CD4-positive, CD25-positive, alpha-beta regulatory T cell (primary cell): ENCODE results near the gene KCNAB2. TPM values are rescaled to one million over a fixed set of nuclear protein-coding genes. Genes with fewer than 3 reads are reported as not detected.
A peak's percentile ranks its signal among the peaks of the same experiment; 100 is the strongest.

Experiments
- ATAC-seq, 2 donors: fragments of 150-1000 bp; cut with Tn5 transposase; one replicate each; pipeline ENCODE4 v1.10.0; 2021; ENCODE audit warnings: low read depth in 2 of 2, moderate number of reproducible peaks in 2 of 2, moderate library complexity in 1 of 2
- DNase-seq, 3 donors: peaks; one replicate each; pipeline versions ENCODE4 v3.0.0 to v3.0.0-alpha.2; 2012 to 2022; ENCODE audit warnings: mixed read lengths in 1 of 3
- H3K27ac ChIP-seq: one replicate; pipeline ENCODE4 v1.7.0; 2013; ENCODE audit warnings: mild to moderate bottlenecking, low read length; ENCODE audit not compliant: insufficient read depth, poor library complexity, severe bottlenecking
- H3K27me3 ChIP-seq: one replicate; pipeline ENCODE4 v1.7.0; 2013; ENCODE audit warnings: low read length; ENCODE audit not compliant: control insufficient read depth, insufficient read depth
- H3K36me3 ChIP-seq: one replicate; pipeline ENCODE4 v1.7.0; 2013; ENCODE audit warnings: mild to moderate bottlenecking, low read length, moderate library complexity; ENCODE audit not compliant: control insufficient read depth, insufficient read depth
- H3K4me1 ChIP-seq: 2 replicates; pipeline ENCODE4 v1.7.0; 2013; ENCODE audit warnings: mild to moderate bottlenecking, low read length; ENCODE audit not compliant: insufficient read depth, control insufficient read depth, poor library complexity, severe bottlenecking
- H3K4me3 ChIP-seq: one replicate; pipeline ENCODE4 v1.7.0; 2013; ENCODE audit warnings: low read depth, mild to moderate bottlenecking, low read length, moderate library complexity
- H3K9me3 ChIP-seq, 2 experiments: 1 replicate in 1 of 2; 2 replicates in 1 of 2; pipeline ENCODE4 v1.7.0; 2013; ENCODE audit warnings: low read length in 2 of 2, mild to moderate bottlenecking in 1 of 2, moderate library complexity in 1 of 2; ENCODE audit not compliant: control insufficient read depth in 2 of 2
- H3K27ac Mint-ChIP-seq, 3 donors: one replicate each; pipeline ENCODE4 v1.8.0; 2020 to 2022; ENCODE audit warnings: mild to moderate bottlenecking in 3 of 3, mixed read lengths in 3 of 3, moderate library complexity in 2 of 3
- H3K27me3 Mint-ChIP-seq: one replicate; pipeline ENCODE4 v1.8.0; 2022; ENCODE audit warnings: mild to moderate bottlenecking, mixed read lengths
- H3K36me3 Mint-ChIP-seq: one replicate; pipeline ENCODE4 v1.8.0; 2020; ENCODE audit warnings: mixed read lengths
- H3K4me1 Mint-ChIP-seq, 4 donors: one replicate each; pipeline ENCODE4 v1.8.0; 2020 to 2022; ENCODE audit warnings: mixed read lengths in 4 of 4, mild to moderate bottlenecking in 1 of 4
- H3K4me3 Mint-ChIP-seq, 4 donors: one replicate each; pipeline ENCODE4 v1.8.0; 2020 to 2022; ENCODE audit warnings: mild to moderate bottlenecking in 4 of 4, mixed read lengths in 4 of 4, moderate library complexity in 3 of 4
- H3K9me3 Mint-ChIP-seq, 7 donors: one replicate each; pipeline ENCODE4 v1.8.0; 2020 to 2022; ENCODE audit warnings: mixed read lengths in 7 of 7, mild to moderate bottlenecking in 3 of 7, moderate library complexity in 2 of 7
- polyA plus RNA-seq, 4 donors: library from polyadenylated mRNA; unstranded; fragments of 300-500 nt; fragmentation: Illumina TruSeq; gene quantifications; one replicate each; pipeline ENCODE4 v1.2.3, GENCODE V29; 2021
- total RNA-seq: library from RNA; stranded (reverse); gene quantifications from one replicate; pipeline ENCODE4 v1.2.3, GENCODE V29; 2022

Gene KCNAB2
- total and polyA plus RNA-seq, 5 donors from 2014 or later, result 21.2 to 244 (median 28.0) TPM

DNA sequence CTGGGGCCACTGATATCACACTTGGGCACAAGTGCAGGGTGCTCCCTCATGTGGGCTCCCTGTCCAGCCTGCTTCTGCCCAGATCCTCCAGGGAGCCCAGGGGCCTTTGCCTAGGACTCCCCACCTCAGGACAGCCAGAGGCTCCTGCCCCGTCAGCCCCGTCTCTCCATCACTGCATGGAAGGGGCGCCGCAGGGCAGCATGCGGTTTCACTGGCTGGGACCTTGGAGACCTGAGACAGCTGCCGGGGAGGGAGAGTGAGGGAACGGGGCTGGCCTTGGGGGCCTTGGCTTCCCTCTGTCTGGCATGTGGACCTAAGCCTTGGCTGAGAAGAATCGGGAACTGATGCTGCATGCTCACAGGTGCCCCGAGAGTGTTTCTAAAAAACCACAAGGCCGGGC is 46.5 kb downstream of the KCNAB2 start:
- Mint-ChIP-seq H3K36me3 (peaks cover 17% of the 10 kb centered on the region), H3K9me3 (no peaks in the 10 kb centered on the region), H3K4me1 (no peaks in the 10 kb centered on the region), H3K27me3 (no peaks in the 10 kb centered on the region), H3K27ac (no peak overlapping the region), H3K4me3 (no peak overlapping the region)
- Histone ChIP-seq H3K36me3 (peaks cover 53% of the 10 kb centered on the region), H3K27ac (no peak overlapping the region), H3K9me3 (no peaks in the 10 kb centered on the region), H3K4me3 (no peak overlapping the region), H3K4me1 (no peaks in the 10 kb centered on the region), H3K27me3 (no peaks in the 10 kb centered on the region)
- DNase-seq, result no peak
- no peak for ATAC-seq

DNA sequence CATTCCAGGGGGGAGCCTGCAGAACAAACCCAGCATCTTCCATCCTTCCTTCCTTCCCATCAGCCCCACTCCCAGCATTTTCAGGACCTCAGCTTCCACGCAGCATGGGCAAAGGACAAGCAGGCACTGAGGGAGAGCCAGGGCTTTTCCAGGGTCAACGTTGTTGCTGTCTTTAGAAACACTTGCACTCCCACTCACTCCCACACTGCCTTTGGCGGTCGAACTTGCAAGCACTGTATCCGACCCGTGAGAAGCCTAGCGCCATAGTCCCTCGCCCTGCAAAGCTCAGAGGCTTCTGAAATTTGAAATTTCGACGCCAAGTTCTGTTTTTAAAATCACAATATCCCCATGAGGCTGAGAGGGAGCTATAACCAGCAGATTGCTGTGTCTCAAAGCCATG is 47.4 kb downstream of the KCNAB2 start:
- DNase-seq (no peak), ATAC-seq (no peak)
- no peaks in the 10 kb centered on the region for H3K27me3 ChIP-seq
- no peaks in the 10 kb centered on the region for H3K9me3 ChIP-seq
- H3K4me1 Mint-ChIP-seq, result peaks cover 0 to 4% (median 2%) of the 10 kb centered on the region in 4 donors
- peaks cover 23% of the 10 kb centered on the region for H3K36me3 Mint-ChIP-seq
- H3K27me3 Mint-ChIP-seq, result no peaks in the 10 kb centered on the region
- H3K4me1 ChIP-seq, result no peaks in the 10 kb centered on the region
- H3K4me3 ChIP-seq, result no peak overlapping the region
- no peak overlapping the region for H3K27ac ChIP-seq
- H3K4me3 Mint-ChIP-seq, result no peak overlapping the region
- H3K36me3 ChIP-seq, result peaks cover 59% of the 10 kb centered on the region
- no peaks in the 10 kb centered on the region for H3K9me3 Mint-ChIP-seq
- H3K27ac Mint-ChIP-seq, result no peak overlapping the region

DNA sequence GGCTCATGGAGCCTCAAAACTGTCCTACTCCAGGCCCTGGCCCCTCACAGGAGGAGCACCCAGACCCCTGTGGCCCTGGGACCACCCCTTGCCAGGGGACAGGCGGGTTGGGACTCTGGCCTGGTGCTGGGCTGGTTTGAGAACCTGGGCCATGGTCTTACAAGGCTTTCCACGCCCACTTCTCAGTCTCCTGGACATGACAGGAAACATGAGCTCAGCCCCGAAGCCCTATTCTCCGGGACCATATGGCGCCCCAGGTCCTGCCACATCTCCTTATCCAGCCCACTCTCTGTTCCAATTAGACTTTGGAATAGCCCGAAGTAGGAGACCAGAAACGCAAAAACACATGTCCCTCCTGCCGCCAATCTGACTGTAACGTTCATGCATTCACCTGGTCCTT is 47.9 kb downstream of the KCNAB2 start:
- H3K36me3 Mint-ChIP-seq, result peaks cover 29% of the 10 kb centered on the region
- peaks cover 63% of the 10 kb centered on the region for H3K36me3 ChIP-seq
- H3K4me3 ChIP-seq, result no peak overlapping the region
- H3K27me3 ChIP-seq, result no peaks in the 10 kb centered on the region
- no peak overlapping the region for H3K4me3 Mint-ChIP-seq
- peaks cover 0 to 4% (median 2%) of the 10 kb centered on the region in 4 donors for H3K4me1 Mint-ChIP-seq
- H3K27ac ChIP-seq, result no peak overlapping the region
- DNase-seq, result no peak
- no peak overlapping the region for H3K27ac Mint-ChIP-seq
- H3K4me1 ChIP-seq, result no peaks in the 10 kb centered on the region
- no peaks in the 10 kb centered on the region for H3K9me3 Mint-ChIP-seq
- H3K27me3 Mint-ChIP-seq, result no peaks in the 10 kb centered on the region
- ATAC-seq, result no peak
- no peaks in the 10 kb centered on the region for H3K9me3 ChIP-seq

DNA sequence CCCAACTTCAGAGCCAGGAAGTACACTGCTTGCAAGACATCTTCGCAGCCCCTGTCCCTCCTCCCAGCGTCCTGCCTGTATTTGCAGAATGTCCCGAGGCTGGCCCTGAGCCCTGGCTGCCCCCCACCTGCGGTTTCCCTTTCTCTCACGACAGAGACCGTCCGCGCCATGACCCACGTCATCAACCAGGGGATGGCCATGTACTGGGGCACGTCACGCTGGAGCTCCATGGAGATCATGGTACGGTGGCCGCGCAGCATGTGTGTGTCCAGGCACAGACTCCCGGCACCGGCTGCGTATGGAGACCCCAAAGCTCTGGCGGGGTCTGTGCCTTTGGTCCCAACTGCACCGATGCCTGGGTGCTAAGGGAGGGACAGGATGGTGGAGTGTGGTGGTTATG is 48.6 kb downstream of the KCNAB2 start:
- H3K4me1 Mint-ChIP-seq, result peaks cover 0 to 4% (median 2%) of the 10 kb centered on the region in 4 donors

DNA sequence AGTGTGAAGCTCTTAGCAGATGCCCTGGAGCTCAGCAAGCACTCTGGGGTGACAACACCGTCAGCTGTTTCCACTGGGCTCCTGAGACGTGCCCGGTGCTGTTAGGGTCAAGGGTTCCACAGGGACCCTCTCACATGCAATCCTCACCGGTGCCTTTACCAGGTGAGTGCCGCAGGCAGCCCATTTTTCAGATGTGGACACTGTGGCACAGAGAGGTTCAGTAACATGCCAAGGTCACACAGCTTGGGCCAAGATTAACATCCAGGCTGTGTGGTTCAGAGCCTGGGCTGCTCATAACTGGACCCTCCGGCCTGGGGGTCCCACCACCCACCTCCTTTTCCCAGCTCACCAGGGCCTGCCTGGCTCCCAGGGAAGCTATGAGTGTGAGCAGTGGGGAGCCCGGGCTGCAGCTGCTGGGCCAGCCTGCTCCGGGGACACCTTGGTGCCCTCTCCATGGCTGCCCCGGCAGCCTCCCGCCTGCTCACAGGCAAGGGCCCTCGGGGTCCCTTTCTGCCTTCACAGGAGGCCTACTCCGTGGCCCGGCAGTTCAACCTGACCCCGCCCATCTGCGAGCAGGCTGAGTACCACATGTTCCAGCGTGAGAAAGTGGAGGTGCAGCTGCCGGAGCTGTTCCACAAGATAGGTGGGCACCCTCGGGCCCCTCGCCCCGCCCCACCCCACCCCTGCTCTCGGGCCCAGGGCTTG is 49.3 kb downstream of the KCNAB2 start:
- Mint-ChIP-seq H3K4me1 (peaks cover 0 to 4% (median 2%) of the 10 kb centered on the region in 4 donors), H3K9me3 (no peaks in the 10 kb centered on the region), H3K36me3 (peaks cover 26% of the 10 kb centered on the region), H3K27me3 (no peaks in the 10 kb centered on the region), H3K27ac (no peak overlapping the region), H3K4me3 (no peak overlapping the region)
- Histone ChIP-seq H3K4me3 (no peak overlapping the region), H3K27me3 (no peaks in the 10 kb centered on the region), H3K27ac (no peak overlapping the region), H3K9me3 (no peaks in the 10 kb centered on the region), H3K4me1 (no peaks in the 10 kb centered on the region), H3K36me3 (peaks cover 57% of the 10 kb centered on the region)
- ATAC-seq (no peak), DNase-seq (no peak)

More for the DNA sequence above, 48.6 kb downstream of the KCNAB2 start:
- no peak overlapping the region for H3K27ac ChIP-seq
- H3K4me3 ChIP-seq, result no peak overlapping the region
- no peaks in the 10 kb centered on the region for H3K4me1 ChIP-seq
- H3K9me3 Mint-ChIP-seq, result no peaks in the 10 kb centered on the region
- H3K27me3 ChIP-seq, result no peaks in the 10 kb centered on the region
- H3K27me3 Mint-ChIP-seq, result no peaks in the 10 kb centered on the region
- no peaks in the 10 kb centered on the region for H3K9me3 ChIP-seq
- peaks cover 63% of the 10 kb centered on the region for H3K36me3 ChIP-seq
- H3K4me3 Mint-ChIP-seq, result peak overlapping the region in 1 of 4 donors; percentile 51
- no peak overlapping the region for H3K27ac Mint-ChIP-seq
- peaks cover 29% of the 10 kb centered on the region for H3K36me3 Mint-ChIP-seq
- ATAC-seq (no peak), DNase-seq (no peak)

DNA sequence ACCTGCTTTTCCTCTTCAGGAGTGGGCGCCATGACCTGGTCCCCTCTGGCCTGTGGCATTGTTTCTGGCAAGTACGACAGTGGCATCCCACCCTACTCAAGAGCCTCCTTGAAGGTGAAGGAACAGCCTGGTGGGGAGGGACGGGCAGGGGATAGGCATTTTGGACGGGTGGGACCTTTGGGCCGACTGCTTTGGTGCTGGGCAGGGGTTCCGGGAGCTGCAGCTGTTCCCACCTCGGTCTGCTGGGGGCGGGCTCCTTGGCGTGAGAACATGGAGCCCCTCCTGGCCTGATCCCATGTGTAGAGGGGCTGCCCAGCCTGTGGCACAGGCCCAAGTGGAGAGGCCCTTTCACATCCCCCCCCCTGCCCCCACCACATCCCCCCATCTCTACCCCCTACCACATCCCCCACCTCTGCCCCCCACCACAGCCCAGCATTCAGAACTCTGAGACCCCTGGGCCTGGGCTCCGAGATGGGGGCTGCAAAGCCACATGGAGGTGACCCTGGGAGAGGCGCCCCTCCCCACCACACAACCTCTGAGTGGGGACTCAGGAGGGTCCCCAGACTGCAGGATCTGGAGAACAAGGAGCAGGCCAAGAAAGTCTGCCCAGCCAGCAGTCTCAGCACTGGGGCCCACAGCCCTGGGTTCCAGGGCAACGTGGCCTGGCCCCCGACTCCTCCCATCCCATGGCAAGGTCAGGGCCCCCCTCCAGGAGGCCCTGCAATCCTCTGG is 50.0 kb downstream of the KCNAB2 start:
- no peak overlapping the region for H3K4me3 Mint-ChIP-seq
- no peaks in the 10 kb centered on the region for H3K4me1 ChIP-seq
- no peaks in the 10 kb centered on the region for H3K9me3 ChIP-seq
- H3K27me3 Mint-ChIP-seq, result no peaks in the 10 kb centered on the region
- ATAC-seq (no peak), DNase-seq (no peak)
- H3K27ac Mint-ChIP-seq, result no peak overlapping the region
- no peaks in the 10 kb centered on the region for H3K27me3 ChIP-seq
- H3K36me3 ChIP-seq, result peaks cover 53% of the 10 kb centered on the region
- no peaks in the 10 kb centered on the region for H3K9me3 Mint-ChIP-seq
- H3K36me3 Mint-ChIP-seq, result peaks cover 25% of the 10 kb centered on the region
- no peak overlapping the region for H3K4me3 ChIP-seq
- H3K27ac ChIP-seq, result no peak overlapping the region
- H3K4me1 Mint-ChIP-seq, result peaks cover 0 to 4% (median 2%) of the 10 kb centered on the region in 4 donors

DNA sequence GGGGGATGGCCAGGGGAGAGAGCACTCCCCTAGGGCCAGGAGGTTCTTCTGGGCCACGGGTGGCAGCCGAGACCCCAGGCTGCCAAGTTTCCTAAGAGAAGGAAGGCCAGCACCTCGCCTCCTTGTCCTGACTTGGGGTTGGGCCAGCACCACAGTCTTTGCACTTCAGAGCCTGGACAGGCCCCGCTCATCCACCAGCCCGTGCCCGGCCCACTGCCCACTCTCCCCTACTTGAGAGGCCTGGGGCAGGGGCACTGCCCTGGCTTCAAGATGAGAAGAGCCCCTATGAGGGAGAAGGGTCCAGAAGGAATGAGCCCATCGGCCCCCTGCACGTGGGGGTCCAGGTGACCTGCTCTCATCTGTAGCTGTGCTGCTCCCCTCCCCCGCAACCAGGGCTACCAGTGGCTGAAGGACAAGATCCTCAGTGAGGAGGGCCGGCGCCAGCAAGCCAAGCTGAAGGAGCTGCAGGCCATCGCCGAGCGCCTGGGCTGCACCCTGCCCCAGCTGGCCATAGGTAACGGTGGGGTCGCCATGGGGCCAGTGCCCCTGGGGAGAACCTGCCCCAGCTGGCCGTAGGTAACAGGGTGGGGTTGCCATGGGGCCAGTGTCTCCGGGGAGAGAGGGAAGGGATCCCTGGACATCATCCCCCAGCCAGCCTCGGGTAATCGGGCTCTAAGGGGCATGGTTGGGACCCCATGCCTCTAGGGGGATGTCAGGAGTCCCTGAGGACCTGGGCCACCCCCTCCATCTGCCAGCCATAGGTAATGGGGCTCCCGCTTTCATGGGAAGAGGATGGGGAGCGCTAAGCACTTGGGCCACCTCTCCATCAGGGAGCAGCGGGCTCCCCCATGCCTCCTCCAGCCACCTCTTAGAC is 50.8 kb downstream of the KCNAB2 start:
- ATAC-seq, result no peak
- H3K4me3 Mint-ChIP-seq, result no peak overlapping the region
- Histone ChIP-seq H3K36me3 (peaks cover 47% of the 10 kb centered on the region), H3K27me3 (no peaks in the 10 kb centered on the region), H3K4me3 (no peak overlapping the region), H3K9me3 (no peaks in the 10 kb centered on the region), H3K4me1 (no peaks in the 10 kb centered on the region), H3K27ac (no peak overlapping the region)
- DNase-seq, result no peak
- H3K9me3 Mint-ChIP-seq, result no peaks in the 10 kb centered on the region
- H3K27me3 Mint-ChIP-seq, result no peaks in the 10 kb centered on the region
- no peak overlapping the region for H3K27ac Mint-ChIP-seq
- peaks cover 19% of the 10 kb centered on the region for H3K36me3 Mint-ChIP-seq
- H3K4me1 Mint-ChIP-seq, result peaks cover 0 to 4% (median 2%) of the 10 kb centered on the region in 4 donors
